Omental fat pad (tissue), 4 donors: ENCODE measurements around the gene STAM. TPM values are rescaled to one million over a fixed set of nuclear protein-coding genes. Genes with fewer than 3 reads are reported as not detected.

Source experiments
- ATAC-seq: fragments of 150-250 bp; one replicate; pipeline ENCODE4 v1.9.1; 2016; ENCODE audit warnings: mild to moderate bottlenecking, moderate library complexity; ENCODE audit not compliant: low FRiP score
- DNase-seq: peaks from one replicate; pipeline ENCODE4 v3.0.0-alpha.2; 2019; ENCODE audit warnings: low spot score
- CTCF ChIP-seq, 3 donors: fragments of 450-650 bp; IDR thresholded peaks; one replicate each; pipeline ENCODE4 v1.5.1; 2016 to 2017; ENCODE audit warnings: antibody characterized with exemption in 3 of 3, mild to moderate bottlenecking in 3 of 3, moderate library complexity in 2 of 3
- total RNA-seq, 4 donors: library from RNA; depleted of rRNA; stranded (reverse); fragments of >200 nt; gene quantifications; one replicate each; pipeline ENCODE4 v1.1.0, GENCODE V29; 2016

Gene STAM
- total RNA-seq, 4 donors from 2014 or later: 19.1 to 28.1 (median 22.1) TPM

GRCh38 chr10:17734432-17735080, 90.6 kb downstream of the STAM start:
- no peak for TF ChIP-seq CTCF (IDR thresholded peaks at IDR 0.05)
- DNase-seq: no peak
- ATAC-seq: no peak

GRCh38 chr10:17735166-17735941, 91.4 kb downstream of the STAM start:
- DNase-seq (no peak), ATAC-seq (no peak)
- no peak for TF ChIP-seq CTCF (IDR thresholded peaks at IDR 0.05)

GRCh38 chr10:17736223-17736622, 92.3 kb downstream of the STAM start:
- ATAC-seq (no peak), DNase-seq (no peak)
- no peak for TF ChIP-seq CTCF (IDR thresholded peaks at IDR 0.05)

GRCh38 chr10:17737027-17737965, 93.3 kb downstream of the STAM start:
- no peak for TF ChIP-seq CTCF (IDR thresholded peaks at IDR 0.05)
- no peak for DNase-seq
- no peak for ATAC-seq

GRCh38 chr10:17740668-17741067, 96.7 kb downstream of the STAM start:
- no peak for TF ChIP-seq CTCF (IDR thresholded peaks at IDR 0.05)
- ATAC-seq (no peak), DNase-seq (no peak)

GRCh38 chr10:17742918-17743317, 99.0 kb downstream of the STAM start:
- DNase-seq: peak; percentile 65
- ATAC-seq: no peak
- TF ChIP-seq CTCF (IDR thresholded peaks at IDR 0.05): peak in 1 of 3 donors; percentile 78
